A549 treated with DMSO at 1 μM for 4 hours (cell line): Measurements from ENCODE around the gene REEP5. TPM values are rescaled to one million over a fixed set of nuclear protein-coding genes. Genes with fewer than 3 reads are reported as not detected.

ENCODE experiments used
- total RNA-seq: library from RNA; stranded (reverse); fragments of 200-300 nt; extraction: Qiagen RNA extraction; gene quantifications from 5 replicates; pipeline ENCODE4 v1.2.3, GENCODE V29; 2022; ENCODE audit warnings: low read depth

The REEP5 gene
- total RNA-seq = 122 to 150 TPM (median 138 TPM) in 5 replicates

DNA sequence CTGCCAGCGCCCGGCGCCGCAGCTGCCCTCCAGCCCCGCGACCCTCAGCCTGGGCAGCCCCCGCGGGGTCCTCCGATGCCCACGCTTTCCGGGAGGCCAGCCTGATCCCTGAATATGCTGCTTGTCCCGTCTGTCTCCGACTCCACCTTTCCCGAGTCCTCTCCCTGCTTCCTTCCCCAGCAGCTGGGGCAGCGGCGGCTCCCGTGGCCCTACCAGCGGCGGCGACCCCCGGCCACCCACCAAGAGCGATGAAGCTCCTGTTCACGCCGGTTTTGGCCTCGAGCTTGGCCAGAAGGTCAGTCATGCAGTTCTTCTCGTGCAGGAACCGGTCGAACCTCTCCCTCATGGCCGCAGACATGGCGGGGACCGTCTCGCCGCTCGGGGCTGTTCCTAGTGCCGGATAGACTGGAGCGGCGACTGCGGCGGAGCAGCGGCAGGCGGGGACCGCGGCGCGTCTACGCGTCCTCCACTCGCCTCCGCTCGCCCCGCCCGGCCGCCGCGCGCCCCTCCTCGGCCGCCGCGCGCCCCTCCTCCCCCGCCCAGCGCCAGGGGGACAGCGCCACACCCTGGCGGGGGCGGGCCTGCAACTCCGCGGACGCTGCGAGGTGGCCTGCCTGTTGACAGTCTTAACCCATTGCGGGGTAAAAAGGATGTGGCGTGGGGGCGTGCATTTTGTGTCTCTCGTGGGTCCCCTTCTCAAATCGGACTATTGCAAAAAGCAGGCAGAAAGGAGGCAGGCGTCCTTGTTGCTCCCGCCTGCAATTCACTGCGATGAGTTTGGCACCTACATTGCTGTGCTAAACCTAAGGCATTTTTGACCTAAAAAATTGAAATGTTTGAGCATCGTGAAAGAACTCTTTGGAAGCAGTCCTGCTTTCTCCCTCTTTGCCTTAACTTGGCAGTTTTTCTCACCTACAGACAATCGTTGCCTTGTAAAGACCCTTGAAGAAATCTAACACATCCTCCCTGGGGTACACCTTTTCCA lies at the start of gene REEP5:
TSS of gene REEP5 (minus strand) at position 395 of the 985 bp plus-strand sequence. CDS start at position 358, 37 bp downstream.

GRCh38 chr5:112860929-112861637 lies 60.9 kb downstream of the REEP5 start, which contains the start of gene SRP19:
TSS of gene SRP19 (plus strand) at chr5:112861287. CDS start at chr5:112861377, 90 bp downstream.

Other genes starting within 250 kb of the REEP5 start
- gene APC, start 184.3 kb downstream of the REEP5 start, total RNA-seq = 6.4 to 12.2 TPM (median 10.5 TPM) in 5 replicates
- gene SRP19, start 60.9 kb downstream of the REEP5 start, total RNA-seq = 76.7 to 92.3 TPM (median 82.8 TPM) in 5 replicates
- gene DCP2, start 54.6 kb upstream of the REEP5 start, total RNA-seq = 10.3 to 13.8 TPM (median 13.2 TPM) in 5 replicates